Jurkat, Clone E6-1 (cell line): ENCODE data around the gene PPIL4. TPM values are rescaled to one million over a fixed set of nuclear protein-coding genes. Genes with fewer than 3 reads are reported as not detected.

ENCODE experiments used
- DNase-seq: peaks from one replicate; pipeline ENCODE4 v3.0.0-alpha.2; 2011; ENCODE audit warnings: low read depth, low spot score
- H3K4me3 ChIP-seq: 2 replicates; pipeline ENCODE4 v1.5.1; 2011; ENCODE audit warnings: mild to moderate bottlenecking, low read length, control low read depth, moderate library complexity
- polyA plus RNA-seq: library from polyadenylated mRNA; unstranded; fragments of >200 nt; gene quantifications from one replicate; pipeline ENCODE4 v1.2.1, GENCODE V29; 2012; ENCODE audit warnings: missing spikeins; ENCODE audit not compliant: insufficient read length, insufficient read depth

PPIL4 gene
- polyA plus RNA-seq: 21.8 TPM

DNA sequence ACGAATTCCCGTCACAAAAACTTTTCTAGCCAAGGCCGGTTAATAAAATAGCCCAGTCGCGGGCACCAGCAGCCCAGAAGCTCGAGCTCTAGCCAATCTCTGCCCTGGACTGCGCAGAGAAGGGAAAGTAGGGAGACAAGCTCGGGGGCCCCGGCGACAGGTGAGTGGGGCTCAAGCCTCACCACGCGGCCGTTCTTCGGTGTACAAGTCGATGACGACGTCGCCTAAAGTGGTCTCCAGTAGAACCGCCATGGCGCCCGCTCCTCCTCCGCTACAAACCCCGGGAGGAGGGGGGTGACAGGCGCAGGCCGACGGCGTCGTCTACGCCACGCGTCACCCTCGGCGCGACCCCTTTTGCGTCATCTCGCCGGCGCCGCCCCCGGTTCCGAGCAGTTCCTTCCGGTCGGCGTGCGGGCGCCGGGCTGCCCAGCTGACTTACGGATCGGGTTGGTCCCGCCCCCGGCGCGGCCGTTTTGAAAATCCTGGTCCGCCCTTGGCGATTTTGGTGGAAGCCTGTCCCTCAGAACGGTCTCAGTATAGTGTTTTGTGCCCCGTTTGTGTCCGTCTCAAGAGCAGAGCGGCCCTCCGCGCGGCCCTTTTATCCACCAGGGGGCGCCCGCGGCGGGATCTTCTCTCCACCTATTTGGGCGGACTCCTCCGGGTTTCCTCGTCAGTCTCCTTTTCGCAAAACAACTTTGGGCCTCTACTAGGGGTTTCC lies at the start of gene PPIL4:
Gene PPIL4, minus strand, starts transcription at position 290 of the 718 bp plus-strand sequence. Its CDS starts 38 bp downstream, at position 252.
- peak; percentile 87 for DNase-seq
- H3K4me3 ChIP-seq: peak within 1 kb of the TSS; percentile 100

- no peak for DNase-seq
Observed at GRCh38 chr6:149593408-149593807, 47.6 kb upstream of the PPIL4 start.

DNA sequence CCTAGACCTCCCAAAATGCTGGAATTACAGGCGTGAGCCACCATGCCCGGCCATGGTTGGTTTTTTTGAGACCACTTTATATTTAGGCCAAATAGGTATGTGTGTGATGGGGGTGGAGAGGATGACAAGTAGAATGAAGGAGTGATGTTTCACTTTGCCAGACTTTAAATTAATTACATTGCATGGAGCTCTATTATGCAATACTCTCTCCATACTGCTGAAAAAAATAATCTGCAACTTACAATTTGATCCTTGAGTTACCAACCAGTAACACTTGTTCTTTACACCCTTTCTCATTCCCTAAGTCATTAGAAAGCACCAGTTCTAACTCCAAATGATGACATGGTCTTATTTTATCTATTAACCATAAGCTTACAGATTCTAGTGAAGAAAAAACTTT lies 47.1 kb upstream of the PPIL4 start:
- H3K4me3 ChIP-seq: no peak overlapping the region
- no peak for DNase-seq

More at GRCh38 chr6:149593408-149593807, 47.6 kb upstream of the PPIL4 start:
- H3K4me3 ChIP-seq: no peak overlapping the region

DNA sequence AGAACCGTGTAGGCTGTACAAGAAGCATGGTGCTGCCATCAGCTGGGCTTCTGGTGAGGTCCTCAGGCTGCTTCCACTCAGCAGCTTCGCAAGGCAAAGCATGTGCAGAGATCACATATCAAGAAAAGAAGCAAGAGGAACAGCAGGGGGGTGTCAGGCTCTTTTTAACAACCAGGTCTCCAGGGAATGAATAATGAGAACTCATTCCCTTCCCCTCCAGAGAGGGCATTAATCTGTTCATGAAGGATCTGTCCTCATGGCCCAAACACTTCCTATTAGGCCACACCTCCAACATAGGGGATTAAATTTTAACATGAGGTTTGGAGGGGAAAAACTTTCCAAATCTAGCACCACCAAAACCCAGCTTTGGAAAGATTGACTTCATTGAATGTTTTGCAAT lies 40.3 kb upstream of the PPIL4 start:
- DNase-seq: no peak
- no peak overlapping the region for H3K4me3 ChIP-seq

GRCh38 chr6:149581349-149581748 lies 35.5 kb upstream of the PPIL4 start:
- H3K4me3 ChIP-seq: no peak overlapping the region
- no peak for DNase-seq

- DNase-seq: no peak
- H3K4me3 ChIP-seq: no peak overlapping the region
Observed at GRCh38 chr6:149580880-149581279, 35.0 kb upstream of the PPIL4 start.

GRCh38 chr6:149567945-149568585 lies 22.2 kb upstream of the PPIL4 start:
- no peak overlapping the region for H3K4me3 ChIP-seq
- DNase-seq: no peak

DNA sequence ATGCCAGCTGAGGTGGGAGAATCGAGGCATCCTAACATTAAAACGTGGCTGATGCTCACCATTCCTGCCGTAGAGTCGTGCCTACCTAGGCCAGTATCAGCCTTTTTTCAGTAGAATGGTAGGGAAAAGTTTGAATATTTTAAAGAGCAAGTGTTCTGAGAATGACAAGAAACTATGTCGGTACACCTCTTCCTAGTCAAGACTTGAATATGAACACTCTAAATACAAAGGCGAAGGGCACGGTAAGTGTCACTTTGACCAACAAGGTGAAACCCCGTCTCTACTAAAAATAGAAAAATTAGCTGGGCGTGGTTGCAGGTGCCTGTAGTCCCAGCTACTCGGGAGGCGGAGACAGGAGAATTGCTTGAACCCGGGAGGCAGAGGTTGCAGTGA lies 21.3 kb upstream of the PPIL4 start:
- no peak for DNase-seq
- H3K4me3 ChIP-seq: peak overlapping the region; percentile 88

DNA sequence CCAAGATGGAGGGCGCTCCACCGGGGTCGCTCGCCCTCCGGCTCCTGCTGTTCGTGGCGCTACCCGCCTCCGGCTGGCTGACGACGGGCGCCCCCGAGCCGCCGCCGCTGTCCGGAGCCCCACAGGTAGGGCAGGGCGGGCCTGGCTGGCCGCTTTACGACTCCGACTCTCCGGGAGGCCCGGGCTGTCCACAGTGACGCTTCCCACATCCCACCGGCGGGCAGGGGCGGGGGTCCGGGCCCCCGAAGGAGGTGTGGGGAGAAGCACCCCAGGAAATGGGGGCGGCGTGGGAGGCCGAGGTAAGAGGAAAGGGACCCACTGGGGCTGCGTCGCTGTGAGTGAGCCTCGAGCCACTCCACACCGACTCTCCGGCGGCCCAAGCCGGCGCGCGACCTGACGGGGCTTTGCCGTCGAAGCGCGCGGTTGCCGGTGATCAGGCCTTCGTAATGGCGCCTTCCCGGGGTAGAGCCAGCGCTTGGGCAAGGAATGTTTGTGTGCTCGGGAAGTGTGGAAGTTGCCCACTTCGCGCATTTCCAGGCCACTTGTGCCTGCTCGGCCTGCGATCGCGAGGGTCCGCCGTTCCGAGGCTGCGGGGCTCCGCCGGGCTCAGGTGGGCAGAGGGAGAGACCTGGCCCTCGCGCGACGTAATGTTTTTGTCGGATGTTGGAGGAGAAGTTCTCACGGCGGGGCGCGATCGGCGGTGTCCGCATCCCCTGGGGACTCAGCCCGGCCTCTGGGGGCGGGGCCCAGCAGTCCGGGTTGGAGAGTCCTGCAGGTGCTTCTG lies 20.8 kb upstream of the PPIL4 start:
- peak overlapping the region; percentile 88 for H3K4me3 ChIP-seq
- DNase-seq: no peak

GRCh38 chr6:149565527-149566409 lies 19.9 kb upstream of the PPIL4 start, which contains the start of gene GINM1:
GINM1 (plus strand) TSS chr6:149566375; CDS start chr6:149566415, 40 bp downstream.
- peak within 1 kb of the TSS; percentile 88 for H3K4me3 ChIP-seq
- DNase-seq: peak; percentile 90

GRCh38 chr6:149563928-149564325 lies 18.1 kb upstream of the PPIL4 start:
- no peak overlapping the region for H3K4me3 ChIP-seq
- DNase-seq: no peak

DNA sequence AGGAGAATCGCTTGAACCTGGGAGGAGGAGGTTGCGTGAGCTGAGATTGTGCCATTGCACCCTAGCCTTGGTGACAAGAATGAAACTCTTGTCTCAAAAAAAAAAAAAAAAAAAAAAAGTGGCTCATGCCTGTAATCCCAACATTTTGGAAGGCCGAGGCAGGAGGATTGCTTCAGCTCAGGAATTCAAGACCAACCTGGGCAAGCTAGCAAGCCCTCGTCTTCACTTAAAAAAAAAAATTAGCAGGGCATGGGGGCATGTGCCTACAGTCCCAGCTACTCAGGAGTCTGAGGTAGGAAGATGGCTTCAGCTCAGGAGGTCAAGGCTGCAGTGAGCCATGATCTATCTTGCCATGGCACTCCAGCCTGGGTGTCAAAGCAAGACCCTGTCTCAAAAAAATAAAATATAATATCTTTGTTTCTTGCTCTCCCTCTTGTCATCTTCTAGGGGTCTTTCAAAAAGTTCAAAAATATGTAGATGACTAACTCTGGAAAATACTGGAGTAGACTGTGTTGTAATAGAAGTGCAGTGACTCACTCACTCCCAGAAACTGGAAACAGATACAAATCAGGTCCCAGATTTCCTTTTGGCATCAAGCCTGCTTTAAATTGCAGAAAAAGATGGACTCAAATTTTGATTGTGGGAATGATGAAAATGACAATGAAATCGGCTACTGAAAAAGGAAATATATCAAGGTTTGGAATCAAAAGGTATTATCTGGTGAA lies 17.5 kb upstream of the PPIL4 start:
- no peak for DNase-seq
- H3K4me3 ChIP-seq: no peak overlapping the region

DNA sequence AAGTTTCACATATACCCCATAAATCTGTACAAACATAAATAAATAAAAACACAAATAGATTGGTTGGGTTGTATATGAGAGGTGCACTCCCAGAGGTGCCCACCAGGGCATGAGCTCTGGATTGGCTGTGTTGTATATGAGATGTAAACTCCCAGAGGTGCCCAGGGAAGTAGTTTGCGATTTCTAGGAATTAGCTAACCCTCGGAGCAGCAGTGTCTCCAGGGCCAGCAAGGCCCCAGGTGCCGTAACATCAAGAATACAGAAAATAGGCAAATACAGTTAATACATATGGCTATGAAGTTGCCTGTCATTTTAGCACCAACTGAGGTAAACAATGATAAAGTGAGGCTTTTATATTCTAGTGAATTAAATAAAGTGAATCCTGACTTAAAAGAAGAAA lies 14.9 kb upstream of the PPIL4 start:
- H3K4me3 ChIP-seq: no peak overlapping the region
- no peak for DNase-seq

GRCh38 chr6:149559389-149559788 lies 13.5 kb upstream of the PPIL4 start:
- no peak for DNase-seq
- no peak overlapping the region for H3K4me3 ChIP-seq

- no peak overlapping the region for H3K4me3 ChIP-seq
- no peak for DNase-seq
Observed at GRCh38 chr6:149558029-149558428, 12.2 kb upstream of the PPIL4 start.

DNA sequence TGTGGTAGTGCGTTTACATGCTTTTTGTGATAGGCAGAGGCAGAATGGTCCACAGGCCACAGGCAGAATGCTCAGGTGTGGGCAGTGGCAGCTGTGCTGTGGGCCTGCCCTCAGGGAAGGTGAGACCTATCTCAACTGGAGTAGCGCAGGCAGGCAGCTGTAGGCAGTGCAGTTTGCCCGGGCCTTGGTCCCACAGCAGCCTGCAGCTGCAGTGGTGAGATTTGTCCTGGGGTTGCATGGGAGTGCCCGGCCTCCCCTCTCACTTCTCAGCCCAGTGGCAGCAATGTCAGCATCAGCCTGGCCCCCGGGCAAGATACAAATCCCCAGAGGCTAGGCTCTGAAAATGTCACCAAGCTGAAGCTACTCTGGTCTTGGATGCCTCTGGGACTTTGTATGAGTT lies 6.1 kb upstream of the PPIL4 start:
- DNase-seq: no peak
- H3K4me3 ChIP-seq: no peak overlapping the region

DNA sequence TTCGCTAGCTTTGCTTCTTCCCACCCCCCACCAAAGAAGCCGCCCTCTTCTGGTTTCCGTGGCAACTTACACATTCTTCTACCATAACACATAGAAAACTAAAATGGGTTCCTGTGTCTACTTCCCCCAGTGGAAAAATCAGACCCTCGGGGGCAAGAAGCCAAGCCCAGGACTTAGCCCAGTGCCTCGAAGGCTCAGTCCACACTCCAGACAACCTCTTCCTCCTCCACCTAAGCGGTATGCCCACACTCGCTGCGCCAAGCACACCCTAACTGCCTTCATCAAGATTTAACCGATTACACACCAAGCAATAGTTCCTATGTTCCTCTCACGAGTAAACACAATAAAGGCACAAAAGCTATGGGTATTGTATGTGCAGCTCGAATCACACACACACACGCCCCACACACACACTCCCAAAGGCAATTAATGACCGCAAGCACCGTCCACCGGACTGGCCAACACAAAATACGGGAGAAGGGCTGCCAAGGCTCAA lies 537 bp downstream of the PPIL4 start:
- DNase-seq: peak; percentile 58
- H3K4me3 ChIP-seq: peak overlapping the region; percentile 100

GRCh38 chr6:149544646-149545257 lies 1.1 kb downstream of the PPIL4 start:
- DNase-seq: no peak

More at GRCh38 chr6:149544646-149545257, 1.1 kb downstream of the PPIL4 start:
- peak overlapping the region; percentile 100 for H3K4me3 ChIP-seq
